HepG2 (cell line): Measurements from ENCODE around the gene GLOD4. TPM values are rescaled to one million over a fixed set of nuclear protein-coding genes. Genes with fewer than 3 reads are reported as not detected.

Source experiments
- ATAC-seq: fragments of 200-7000 bp; cut with Tn5 transposase; 3 replicates; pipeline ENCODE4 v1.9.1; 2020; ENCODE audit warnings: mild to moderate bottlenecking, moderate library complexity
- BruUV-seq: library from RNA; stranded (reverse); fragments of 400-500 nt; replicated peaks from 2 replicates; lab custom pipeline; 2021; lab: Mats Ljungman, UMichigan
- CTCF ChIA-PET: fragments of 300-600 bp; formaldehyde crosslinking; extraction: SDS; loops from one replicate; lab custom pipeline; 2021; ENCODE audit warnings: low total read pairs, inconsistent platforms, low intra/inter-chr PET ratio; lab: Yijun Ruan, JAX
- POLR2A ChIA-PET: fragments of 350-600 bp; sonication (Branson Sonifier 250); formaldehyde crosslinking; loops from one replicate; lab custom pipeline; 2020; ENCODE audit warnings: antibody characterized with exemption, inconsistent platforms; lab: Yijun Ruan, JAX
- DNase-seq: peaks from one replicate; pipeline ENCODE4 v3.0.0-alpha.2; 2015; ENCODE audit warnings: low spot score
- FAIRE-seq: peaks from 3 replicates; lab custom pipeline; 2011; peaks lifted over from hg19 to GRCh38; lab: Jason Lieb, UNC
- H2AFZ ChIP-seq: one replicate; pipeline ENCODE4 v1.6.1; 2011; ENCODE audit warnings: low read length, inconsistent platforms
- H3K27ac ChIP-seq: fragments of 300-600 bp; 3 replicates; pipeline ENCODE4 v1.8.0; 2011; ENCODE audit warnings: mixed run types, mild to moderate bottlenecking, mixed read lengths, low read length, inconsistent platforms; ENCODE audit not compliant: insufficient read depth; ENCODE audit errors: extremely low read length
- H3K27me3 ChIP-seq, 2 experiments: fragments of 200-600 bp in 1 of 2; 2 replicates in 1 of 2; 3 replicates in 1 of 2; pipeline versions ENCODE4 v1.6.0 to v1.8.0; 2011; ENCODE audit warnings: low read length in 2 of 2, mild to moderate bottlenecking in 2 of 2, moderate library complexity in 2 of 2, inconsistent platforms in 1 of 2; ENCODE audit not compliant: insufficient read depth in 2 of 2, control insufficient read depth in 1 of 2
- H3K36me3 ChIP-seq, 2 experiments: fragments of 200-600 bp in 1 of 2; replicated peaks in 1 of 2; 2 replicates in 1 of 2; 3 replicates in 1 of 2; pipeline versions ENCODE4 v1.5.1 to v1.8.0; 2011; ENCODE audit warnings: low read length in 2 of 2, inconsistent platforms in 1 of 2; ENCODE audit not compliant: insufficient read depth in 2 of 2, control insufficient read depth in 1 of 2
- H3K4me1 ChIP-seq: 2 replicates; pipeline ENCODE4 v1.5.1; 2012; ENCODE audit warnings: low read length, inconsistent platforms; ENCODE audit not compliant: insufficient read depth
- H3K4me2 ChIP-seq: 2 replicates; pipeline ENCODE4 v1.6.0; 2011; ENCODE audit warnings: low read depth, low read length, inconsistent platforms
- H3K4me3 ChIP-seq, 3 experiments: fragments of 200-600 bp in 1 of 3; sonication (generic), shearing (Covaris generic) in 1 of 3; replicated peaks in 1 of 3; 2 replicates each; pipeline ENCODE4 v1.5.1; 2011 to 2016; ENCODE audit warnings: low read length in 3 of 3, inconsistent platforms in 2 of 3, low read depth in 2 of 3, mild to moderate bottlenecking in 2 of 3, control low read depth in 1 of 3, mixed read lengths in 1 of 3; ENCODE audit not compliant: insufficient read depth in 1 of 3
- H3K79me2 ChIP-seq: one replicate; pipeline ENCODE4 v1.6.1; 2011; ENCODE audit warnings: low read length, inconsistent platforms; ENCODE audit not compliant: insufficient read depth
- H3K9ac ChIP-seq: 2 replicates; pipeline ENCODE4 v1.6.0; 2011; ENCODE audit warnings: mild to moderate bottlenecking, low read depth, low read length, inconsistent platforms; ENCODE audit not compliant: insufficient read depth
- H3K9me3 ChIP-seq: 2 replicates; pipeline ENCODE4 v1.5.1; 2012; ENCODE audit warnings: mild to moderate bottlenecking, low read length
- H4K20me1 ChIP-seq: 2 replicates; pipeline ENCODE4 v1.6.0; 2011; ENCODE audit warnings: inconsistent platforms, mild to moderate bottlenecking, low read length, moderate library complexity; ENCODE audit not compliant: insufficient read depth
- E2F1 ChIP-seq: sonication (generic); formaldehyde crosslinking; IDR thresholded peaks from 2 replicates; pipeline ENCODE4 v1.5.0; 2020; ENCODE audit warnings: missing genetic modification reagents
- KDM4B ChIP-seq: sonication (generic); formaldehyde crosslinking; IDR thresholded peaks from 2 replicates; pipeline ENCODE4 v1.4.0; 2020; ENCODE audit warnings: missing genetic modification reagents
- PLSCR1 ChIP-seq: sonication (generic); formaldehyde crosslinking; IDR thresholded peaks from 2 replicates; pipeline ENCODE4 v1.5.0; 2020; ENCODE audit warnings: missing genetic modification reagents, mild to moderate bottlenecking, borderline replicate concordance
- RORA ChIP-seq: sonication (generic); formaldehyde crosslinking; IDR thresholded peaks from 2 replicates; pipeline ENCODE4 v1.5.0; 2020; ENCODE audit warnings: mild to moderate bottlenecking, missing genetic modification reagents, moderate library complexity
- TFAP4 ChIP-seq: sonication (generic); IDR thresholded peaks from 2 replicates; pipeline ENCODE4 v1.6.1; 2016; ENCODE audit warnings: low read depth, borderline replicate concordance
- TP53 ChIP-seq: sonication (generic); formaldehyde crosslinking; conservative IDR thresholded peaks from 2 replicates; pipeline ENCODE4 v1.4.0; 2020; ENCODE audit warnings: missing genetic modification reagents
- XRCC5 ChIP-seq: fragments of 200-400 bp; formaldehyde crosslinking; optimal IDR thresholded peaks from 2 replicates; pipeline ENCODE3; 2017; ENCODE audit warnings: mild to moderate bottlenecking, low read length
- ZNF207 ChIP-seq: fragments of 450-650 bp; IDR thresholded peaks from 2 replicates; pipeline ENCODE4 v1.6.1; 2016; ENCODE audit warnings: antibody characterized with exemption, borderline replicate concordance
- ZNF367 ChIP-seq: sonication (generic); formaldehyde crosslinking; IDR thresholded peaks from 2 replicates; pipeline ENCODE4 v1.4.0; 2020; ENCODE audit warnings: missing genetic modification reagents, borderline replicate concordance
- ZNF577 ChIP-seq: sonication (generic); formaldehyde crosslinking; IDR thresholded peaks from 2 replicates; pipeline ENCODE4 v1.4.0; 2020; ENCODE audit warnings: mild to moderate bottlenecking, low read depth, missing genetic modification reagents, borderline replicate concordance
- ZNF609 ChIP-seq: sonication (generic); formaldehyde crosslinking; IDR thresholded peaks from 2 replicates; pipeline ENCODE4 v1.4.0; 2020; ENCODE audit warnings: mild to moderate bottlenecking, missing genetic modification reagents, borderline replicate concordance
- WGBS: methylation state at CpG from one replicate; pipeline ENCODE4 v1.1.6; 2017; ENCODE audit warnings: low lambda C conversion rate; 5-methylcytosine and 5-hydroxymethylcytosine counted together
- in situ Hi-C: cut with HindIII; loops from 2 replicates; pipeline ENCODE4 v1.10.0; 2017; ENCODE audit warnings: low pct_unique_long_range_greater_than_20kb; ENCODE audit not compliant: extremely low pct_ligation_motif_present
- intact Hi-C: fragments of 100-400 bp; cut with micrococcal nuclease; formaldehyde crosslinking; loops from one replicate; pipeline ENCODE4 v1.10.0; 2022; ENCODE audit not compliant: unreplicated experiment
- polyA plus RNA-seq, 8 experiments: library from polyadenylated mRNA; depleted of rRNA in 3 of 8; stranded (reverse) in 7 of 8; unstranded in 1 of 8; fragments of >200 nt; fragmentation: Illumina TruSeq in 4 of 8; extraction: Trizol in 4 of 8; gene quantifications; 2 replicates each; pipeline versions ENCODE4 v1.2.1 to v1.2.3, GENCODE V29; 2011 to 2016; ENCODE audit warnings: low read depth in 4 of 8, missing spikeins in 1 of 8, mixed read lengths in 1 of 8; ENCODE audit not compliant: insufficient read depth in 1 of 8
- total RNA-seq, 5 experiments: library from RNA; depleted of rRNA; stranded (reverse); fragments of >200 nt; fragmentation: Illumina TruSeq; extraction: Trizol; gene quantifications; 2 replicates each; pipeline ENCODE4 v1.2.3, GENCODE V29; 2016; ENCODE audit warnings: low read depth in 1 of 5

GLOD4 gene
- total and polyA plus RNA-seq, 2 of the 13 experiments (the other 11 are each of a cell fraction or from before 2014, with no cell fraction given), result 53.7 to 87.8 TPM

- intact Hi-C loops, result loop anchor here (5.0 kb wide), 1 partner anchor 213 kb away; the partner anchor contains the start of gene TIMM22
- Histone ChIP-seq H3K4me1 (peaks cover 25% of the 10 kb centered on the region), H4K20me1 (no peaks in the 10 kb centered on the region)
- no peak for TF ChIP-seq KDM4B (CRISPR knock-in tag)
- TF ChIP-seq E2F1 (CRISPR knock-in tag), result no peak
- no peak for TF ChIP-seq RORA (CRISPR knock-in tag)
- no peak for TF ChIP-seq PLSCR1
- TF ChIP-seq ZNF577 (CRISPR knock-in tag), result no peak
- no peak for TF ChIP-seq ZNF609
- no peak for TF ChIP-seq ZNF367 (CRISPR knock-in tag)
- no peak for TF ChIP-seq TP53 (CRISPR knock-in tag)
- TF ChIP-seq XRCC5, result no peak
- TF ChIP-seq ZNF207, result no peak
- no peak for TF ChIP-seq TFAP4
- TF ChIP-seq, all 625 proteins: peak for 0
- peaks cover 9 to 28% of the 10 kb centered on the region in 2 experiments; a peak in 4 of 5 replicates for H3K36me3 ChIP-seq
- H3K27ac ChIP-seq, result no peak overlapping the region
- FAIRE-seq, result no peak
- BruUV-seq, result no TSS peak
- H3K4me2 ChIP-seq, result peak overlapping the region; percentile 83; the same call in 1 of the 2 replicates
- H2AFZ ChIP-seq, result no peak overlapping the region
- CTCF ChIA-PET, result no interaction called here
- 0 out of 2 replicates have a peak overlapping the region, but pooled peaks have one; percentile 43 for H3K9ac ChIP-seq
- peak overlapping the region in 1 of 3 experiments; percentile 20; a peak in 2 of 6 replicates for H3K4me3 ChIP-seq
- DNase-seq, result no peak
- in situ Hi-C loops, result loop anchor here (5.0 kb wide), 1 partner anchor 198 kb away; no protein-coding TSS in a partner anchor
- H3K79me2 ChIP-seq, result peaks cover 52% of the 10 kb centered on the region
- POLR2A ChIA-PET, result no interaction called here
- H3K27me3 ChIP-seq, result no peaks in the 10 kb centered on the region; a peak in 1 of 5 replicates
- WGBS, result 64% methylated on average over 3 of the region's 3 CpGs
- ATAC-seq, result no peak
- no peaks in the 10 kb centered on the region for H3K9me3 ChIP-seq
Observed at GRCh38 chr17:784143-784542, 2.1 kb upstream of the GLOD4 start.
